Lung (tissue), 12 donors: ENCODE data around the gene TMEM234. TPM values are rescaled to one million over a fixed set of nuclear protein-coding genes. Genes with fewer than 3 reads are reported as not detected.

Source experiments
- ATAC-seq: fragments of 200-7000 bp; cut with Tn5 transposase; one replicate; pipeline ENCODE4 v1.9.1; 2020; ENCODE audit warnings: moderate number of reproducible peaks; ENCODE audit not compliant: insufficient read depth, low FRiP score
- DNase-seq, 3 donors: peaks; one replicate each; pipeline ENCODE4 v3.0.0-alpha.2; 2013 to 2017
- H3K27ac ChIP-seq, 2 donors: one replicate each; pipeline ENCODE4 v1.5.1; 2013; ENCODE audit warnings: mild to moderate bottlenecking in 2 of 2, moderate library complexity in 2 of 2, control low read depth in 1 of 2, inconsistent platforms in 1 of 2, low read depth in 1 of 2, low read length in 1 of 2
- H3K27me3 ChIP-seq, 3 donors: one replicate each; pipeline ENCODE4 v1.5.1; 2013; ENCODE audit warnings: low read length in 2 of 3; ENCODE audit not compliant: control insufficient read depth in 3 of 3, insufficient read depth in 3 of 3
- H3K36me3 ChIP-seq, 4 donors: one replicate each; pipeline ENCODE4 v1.5.1; 2013; ENCODE audit warnings: low read length in 4 of 4, mild to moderate bottlenecking in 1 of 4, moderate library complexity in 1 of 4; ENCODE audit not compliant: control insufficient read depth in 4 of 4, insufficient read depth in 4 of 4
- H3K4me1 ChIP-seq, 5 donors: one replicate each; pipeline ENCODE4 v1.5.1; 2013; ENCODE audit warnings: low read length in 5 of 5, mild to moderate bottlenecking in 2 of 5, moderate library complexity in 1 of 5; ENCODE audit not compliant: control insufficient read depth in 5 of 5, insufficient read depth in 5 of 5
- H3K4me3 ChIP-seq: one replicate; pipeline ENCODE4 v1.5.1; 2013; ENCODE audit warnings: mild to moderate bottlenecking, control low read depth, moderate library complexity
- H3K9ac ChIP-seq, 2 donors: one replicate each; pipeline ENCODE4 v1.5.1; 2013; ENCODE audit warnings: low read length in 2 of 2, control low read depth in 1 of 2; ENCODE audit not compliant: insufficient read depth in 1 of 2
- H3K9me3 ChIP-seq, 4 donors: one replicate each; pipeline ENCODE4 v1.5.1; 2013; ENCODE audit warnings: low read length in 3 of 4, mild to moderate bottlenecking in 1 of 4, moderate library complexity in 1 of 4; ENCODE audit not compliant: control insufficient read depth in 4 of 4, insufficient read depth in 3 of 4
- CTCF ChIP-seq: IDR thresholded peaks from 2 replicates; pipeline ENCODE4 v1.5.1; 2012; ENCODE audit warnings: mild to moderate bottlenecking; ENCODE audit errors: control extremely low read depth, extremely low read depth
- WGBS, 2 donors: extraction: QIAGEN DNeasy Blood & Tissue Kit; methylation state at CpG; one replicate each; pipeline ENCODE4 v1.1.7; 2013; 5-methylcytosine and 5-hydroxymethylcytosine counted together
- polyA plus RNA-seq, 2 donors: library from polyadenylated mRNA; stranded (reverse); fragments of 200-250 nt; gene quantifications; one replicate each; pipeline ENCODE4 v1.2.1, GENCODE V29; 2013
- total RNA-seq, 2 donors: library from RNA; depleted of rRNA in 1 of 2; stranded (reverse); fragments of >200 nt in 1 of 2; gene quantifications; one replicate each; pipeline ENCODE4 v1.2.1, GENCODE V29; 2014 to 2021
- donor health status: control.
- donor health status: control.
- donor health status: Bipolar disorder and iron deficiency.
- donor health status: healthy.
- donor health status: DM: yes; HTN: yes; CAD: no.

The TMEM234 gene
- total and polyA plus RNA-seq, 4 donors: 17.1 to 30.2 (median 23.6) TPM

- no peak for ATAC-seq
- H3K27ac ChIP-seq: no peak overlapping the region
- peaks cover 0 to 10% (median under 1%) of the 10 kb centered on the region in 5 donors for H3K4me1 ChIP-seq
- H3K9ac ChIP-seq: no peak overlapping the region
- peaks cover 31 to 51% (median 37%) of the 10 kb centered on the region in 4 donors for H3K36me3 ChIP-seq
- no peak for DNase-seq
- no peak overlapping the region for H3K4me3 ChIP-seq
- no peaks in the 10 kb centered on the region for H3K9me3 ChIP-seq
- no peak for TF ChIP-seq CTCF
- no peaks in the 10 kb centered on the region for H3K27me3 ChIP-seq
These were observed 26.0 kb downstream of the TMEM234 start for GRCh38 chr1:32195972-32196823.

- no peak for DNase-seq
- WGBS, 2 donors: 91 to 100% methylated on average over 3 of the region's 3 CpGs
- TF ChIP-seq CTCF: no peak
These were observed 26.6 kb downstream of the TMEM234 start for GRCh38 chr1:32195531-32195930.

GRCh38 chr1:32194984-32195383 lies 27.2 kb downstream of the TMEM234 start:
- DNase-seq (no peak), ATAC-seq (no peak)
- Histone ChIP-seq H3K4me3 (no peak overlapping the region), H3K36me3 (peaks cover 39 to 61% (median 45%) of the 10 kb centered on the region in 4 donors), H3K27ac (no peak overlapping the region), H3K27me3 (no peaks in the 10 kb centered on the region), H3K9me3 (no peaks in the 10 kb centered on the region), H3K9ac (no peak overlapping the region), H3K4me1 (peaks cover 0 to 7% (median 0%) of the 10 kb centered on the region in 5 donors)
- no peak for TF ChIP-seq CTCF
- 96% methylated on average over 6 of the region's 6 CpGs for WGBS, 2 donors

More at GRCh38 chr1:32195531-32195930, 26.6 kb downstream of the TMEM234 start:
- H3K4me1 ChIP-seq: peaks cover 0 to 8% (median 0%) of the 10 kb centered on the region in 5 donors
- no peak overlapping the region for H3K27ac ChIP-seq
- H3K4me3 ChIP-seq: no peak overlapping the region
- H3K9me3 ChIP-seq: no peaks in the 10 kb centered on the region
- no peaks in the 10 kb centered on the region for H3K27me3 ChIP-seq
- peaks cover 34 to 57% (median 40%) of the 10 kb centered on the region in 4 donors for H3K36me3 ChIP-seq
- H3K9ac ChIP-seq: no peak overlapping the region
- no peak for ATAC-seq
